GM19351 (cell line): ENCODE measurements around the gene CD300LG.

Experiments used
- ATAC-seq: cut with Tn5 transposase; IDR thresholded peaks from one replicate; pipeline ENCODE4 v1.9.1; 2021; ENCODE audit warnings: mild to moderate bottlenecking, moderate library complexity; ENCODE audit not compliant: unreplicated experiment

The CD300LG gene

GRCh38 chr17:43905400-43905984 is 58.5 kb downstream of the CD300LG start:
- no peak for ATAC-seq

DNA sequence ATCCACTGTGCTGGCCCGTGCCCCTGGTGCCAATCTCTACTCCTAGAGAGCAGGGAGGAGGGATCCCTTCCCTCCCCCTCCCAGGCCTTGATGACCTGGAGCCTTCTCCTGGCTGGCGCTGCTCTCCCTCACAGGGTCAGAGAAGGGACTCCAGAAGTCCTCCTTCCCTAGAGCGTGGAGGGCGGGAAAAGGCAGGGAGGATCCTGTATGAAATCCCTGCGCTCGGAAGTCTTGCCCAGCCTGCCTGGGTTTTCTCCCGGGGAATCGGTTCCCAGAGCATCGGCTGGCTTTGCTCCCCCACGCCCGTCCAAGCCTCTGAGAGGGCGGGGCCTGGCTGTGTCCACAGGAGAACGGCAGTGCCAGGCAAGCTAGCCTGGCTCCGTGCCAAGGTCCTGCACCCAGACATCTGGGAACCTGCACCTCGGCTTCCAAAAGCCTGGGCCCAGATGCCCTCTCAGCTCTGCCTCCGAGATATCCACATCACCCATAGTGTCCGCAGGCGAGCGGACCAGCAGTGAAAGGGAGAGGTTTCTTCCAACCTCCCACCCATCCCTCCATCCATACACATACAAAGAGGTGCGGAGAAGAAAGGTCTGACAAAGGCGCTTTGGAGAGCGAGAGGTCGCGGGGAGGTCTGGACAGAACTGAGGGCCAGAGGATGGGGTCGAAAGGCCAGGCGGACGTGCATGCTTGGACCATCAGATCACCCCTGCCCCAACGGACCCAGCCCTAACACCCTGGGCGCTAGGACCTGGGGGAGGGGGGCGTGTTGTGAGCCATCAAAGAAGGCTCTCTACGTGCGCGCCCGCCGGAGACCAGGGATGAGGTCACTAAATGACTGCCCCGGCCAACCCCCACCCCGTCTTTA is 59.2 kb downstream of the CD300LG start:
- ATAC-seq = no peak

DNA sequence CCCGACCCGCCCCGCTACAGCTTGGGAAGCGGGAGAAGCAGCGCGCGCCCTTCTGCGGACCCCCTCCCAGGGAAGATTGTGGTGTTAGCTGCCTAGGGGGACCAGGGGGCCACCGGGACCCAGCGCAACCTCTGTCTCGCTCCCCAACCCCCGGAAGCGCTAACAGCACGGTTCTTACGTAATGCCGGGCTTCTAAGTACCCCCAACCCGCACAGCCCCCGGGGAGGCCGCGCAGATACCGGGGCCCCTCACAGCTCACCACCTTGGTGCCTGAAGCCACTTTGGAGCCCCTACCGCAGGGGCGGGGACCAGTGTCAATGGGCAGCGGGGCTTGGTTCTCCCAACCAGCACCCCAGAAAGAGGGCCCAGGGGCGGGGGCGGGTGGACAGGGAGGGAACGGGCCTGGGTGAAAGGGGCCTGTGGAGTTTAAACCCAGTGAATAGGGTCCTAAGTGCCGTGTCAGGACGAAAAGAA is 60.0 kb downstream of the CD300LG start:
- ATAC-seq = no peak

DNA sequence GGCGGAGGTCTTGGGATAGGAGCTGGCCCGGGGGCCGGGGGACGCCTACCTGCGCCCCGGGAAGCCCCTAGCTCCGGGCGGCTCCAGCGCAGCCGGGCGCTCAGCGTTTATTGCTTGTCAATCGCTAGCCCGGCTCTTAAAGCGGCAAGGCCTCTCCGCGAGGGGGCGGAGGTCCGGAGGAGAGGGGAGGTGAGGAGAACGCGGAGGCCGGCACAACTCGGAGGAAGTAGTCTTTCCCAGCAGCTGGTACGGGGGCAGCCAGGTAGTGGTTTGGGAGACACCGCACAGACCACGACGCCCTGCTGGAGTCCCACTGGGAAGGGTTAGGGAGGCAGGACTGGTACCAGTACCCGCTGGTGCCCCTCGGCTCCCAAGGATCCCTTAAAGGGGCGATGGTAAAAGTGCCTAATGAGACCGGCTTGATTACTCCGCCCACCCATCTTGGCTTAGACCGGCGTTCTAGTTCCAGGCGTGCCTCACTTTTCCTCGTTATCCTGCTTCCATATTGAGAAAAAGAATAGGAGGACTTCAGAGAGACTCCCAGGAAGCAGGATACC is 60.5 kb downstream of the CD300LG start, which contains the start of gene MPP2:
Gene MPP2, minus strand, starts transcription at position 112 of the 557 bp plus-strand sequence. CDS start 3,076 bp downstream, outside the sequence.
- no peak for ATAC-seq

GRCh38 chr17:43907998-43908721 is 61.2 kb downstream of the CD300LG start:
- no peak for ATAC-seq

- ATAC-seq = no peak
Observed at GRCh38 chr17:43909537-43910231, 62.7 kb downstream of the CD300LG start.

- ATAC-seq = no peak
Observed at GRCh38 chr17:43911904-43912303, 64.9 kb downstream of the CD300LG start.

GRCh38 chr17:43912635-43913304 is 65.8 kb downstream of the CD300LG start:
- no peak for ATAC-seq
